HepG2 (cell line): ENCODE results near the gene MIA2. TPM values are rescaled to one million over a fixed set of nuclear protein-coding genes. Genes with fewer than 3 reads are reported as not detected.

Source experiments
- ATAC-seq: fragments of 200-7000 bp; cut with Tn5 transposase; 3 replicates; pipeline ENCODE4 v1.9.1; 2020; ENCODE audit warnings: mild to moderate bottlenecking, moderate library complexity
- BruUV-seq: library from RNA; stranded (reverse); fragments of 400-500 nt; replicated peaks from 2 replicates; lab custom pipeline; 2021; lab: Mats Ljungman, UMichigan
- CTCF ChIA-PET: fragments of 300-600 bp; formaldehyde crosslinking; extraction: SDS; loops from one replicate; lab custom pipeline; 2021; ENCODE audit warnings: low total read pairs, inconsistent platforms, low intra/inter-chr PET ratio; lab: Yijun Ruan, JAX
- POLR2A ChIA-PET: fragments of 350-600 bp; sonication (Branson Sonifier 250); formaldehyde crosslinking; loops from one replicate; lab custom pipeline; 2020; ENCODE audit warnings: antibody characterized with exemption, inconsistent platforms; lab: Yijun Ruan, JAX
- DNase-seq: peaks from one replicate; pipeline ENCODE4 v3.0.0-alpha.2; 2015; ENCODE audit warnings: low spot score
- FAIRE-seq: peaks from 3 replicates; lab custom pipeline; 2011; peaks lifted over from hg19 to GRCh38; lab: Jason Lieb, UNC
- H2AFZ ChIP-seq: one replicate; pipeline ENCODE4 v1.6.1; 2011; ENCODE audit warnings: low read length, inconsistent platforms
- H3K27ac ChIP-seq: fragments of 300-600 bp; 3 replicates; pipeline ENCODE4 v1.8.0; 2011; ENCODE audit warnings: mixed run types, mild to moderate bottlenecking, mixed read lengths, low read length, inconsistent platforms; ENCODE audit not compliant: insufficient read depth; ENCODE audit errors: extremely low read length
- H3K27me3 ChIP-seq, 2 experiments: fragments of 200-600 bp in 1 of 2; 2 replicates in 1 of 2; 3 replicates in 1 of 2; pipeline versions ENCODE4 v1.6.0 to v1.8.0; 2011; ENCODE audit warnings: low read length in 2 of 2, mild to moderate bottlenecking in 2 of 2, moderate library complexity in 2 of 2, inconsistent platforms in 1 of 2; ENCODE audit not compliant: insufficient read depth in 2 of 2, control insufficient read depth in 1 of 2
- H3K36me3 ChIP-seq, 2 experiments: fragments of 200-600 bp in 1 of 2; replicated peaks in 1 of 2; 2 replicates in 1 of 2; 3 replicates in 1 of 2; pipeline versions ENCODE4 v1.5.1 to v1.8.0; 2011; ENCODE audit warnings: low read length in 2 of 2, inconsistent platforms in 1 of 2; ENCODE audit not compliant: insufficient read depth in 2 of 2, control insufficient read depth in 1 of 2
- H3K4me1 ChIP-seq: 2 replicates; pipeline ENCODE4 v1.5.1; 2012; ENCODE audit warnings: low read length, inconsistent platforms; ENCODE audit not compliant: insufficient read depth
- H3K4me2 ChIP-seq: 2 replicates; pipeline ENCODE4 v1.6.0; 2011; ENCODE audit warnings: low read depth, low read length, inconsistent platforms
- H3K4me3 ChIP-seq, 3 experiments: fragments of 200-600 bp in 1 of 3; sonication (generic), shearing (Covaris generic) in 1 of 3; replicated peaks in 1 of 3; 2 replicates each; pipeline ENCODE4 v1.5.1; 2011 to 2016; ENCODE audit warnings: low read length in 3 of 3, inconsistent platforms in 2 of 3, low read depth in 2 of 3, mild to moderate bottlenecking in 2 of 3, control low read depth in 1 of 3, mixed read lengths in 1 of 3; ENCODE audit not compliant: insufficient read depth in 1 of 3
- H3K79me2 ChIP-seq: one replicate; pipeline ENCODE4 v1.6.1; 2011; ENCODE audit warnings: low read length, inconsistent platforms; ENCODE audit not compliant: insufficient read depth
- H3K9ac ChIP-seq: 2 replicates; pipeline ENCODE4 v1.6.0; 2011; ENCODE audit warnings: mild to moderate bottlenecking, low read depth, low read length, inconsistent platforms; ENCODE audit not compliant: insufficient read depth
- H3K9me3 ChIP-seq: 2 replicates; pipeline ENCODE4 v1.5.1; 2012; ENCODE audit warnings: mild to moderate bottlenecking, low read length
- H4K20me1 ChIP-seq: 2 replicates; pipeline ENCODE4 v1.6.0; 2011; ENCODE audit warnings: inconsistent platforms, mild to moderate bottlenecking, low read length, moderate library complexity; ENCODE audit not compliant: insufficient read depth
- AKNA ChIP-seq: sonication (generic); formaldehyde crosslinking; IDR thresholded peaks from 2 replicates; pipeline ENCODE4 v1.4.0; 2020; ENCODE audit warnings: missing genetic modification reagents, borderline replicate concordance
- CEBPG ChIP-seq: IDR thresholded peaks from 2 replicates; pipeline ENCODE4 v1.6.1; 2016
- GTF2F1 ChIP-seq: fragments of 150-350 bp; IDR thresholded peaks from 2 replicates; pipeline ENCODE4 v1.6.1; 2014; ENCODE audit warnings: low read length
- HCFC1 ChIP-seq: fragments of 150-350 bp; IDR thresholded peaks from 2 replicates; pipeline ENCODE4 v1.6.1; 2014; ENCODE audit warnings: low read depth, low read length
- HNRNPLL ChIP-seq: fragments of 200-400 bp; formaldehyde crosslinking; IDR thresholded peaks from 2 replicates; pipeline ENCODE4 v1.6.1; 2017; ENCODE audit warnings: mild to moderate bottlenecking, low read depth, low read length; ENCODE audit not compliant: poor library complexity, severe bottlenecking
- ISL2 ChIP-seq: sonication (generic); formaldehyde crosslinking; IDR thresholded peaks from 2 replicates; pipeline ENCODE4 v1.5.0; 2020; ENCODE audit warnings: missing genetic modification reagents
- PLRG1 ChIP-seq: fragments of 450-650 bp; conservative IDR thresholded peaks from 2 replicates; pipeline ENCODE4 v1.6.1; 2016
- TERF1 ChIP-seq: sonication (generic); formaldehyde crosslinking; IDR thresholded peaks from 2 replicates; pipeline ENCODE4 v1.8.0; 2022; ENCODE audit warnings: mild to moderate bottlenecking, missing genetic modification reagents, moderate library complexity
- UBTF ChIP-seq: sonication (generic); formaldehyde crosslinking; IDR thresholded peaks from 2 replicates; pipeline ENCODE4 v1.4.0; 2020; ENCODE audit warnings: mild to moderate bottlenecking, missing genetic modification reagents
- ZBED4 ChIP-seq: sonication (generic); formaldehyde crosslinking; IDR thresholded peaks from 2 replicates; pipeline ENCODE4 v1.4.0; 2020; ENCODE audit warnings: missing genetic modification reagents, borderline replicate concordance
- ZNF3 ChIP-seq: IDR thresholded peaks from 2 replicates; pipeline ENCODE4 v1.7.0; 2017; ENCODE audit warnings: inconsistent platforms
- ZNF678 ChIP-seq: sonication (generic); formaldehyde crosslinking; IDR thresholded peaks from 2 replicates; pipeline ENCODE4 v1.4.0; 2020; ENCODE audit warnings: mild to moderate bottlenecking, missing genetic modification reagents
- whole genome bisulfite sequencing: methylation state at CpG from one replicate; pipeline ENCODE4 v1.1.6; 2017; ENCODE audit warnings: low lambda C conversion rate; 5-methylcytosine and 5-hydroxymethylcytosine counted together
- in situ Hi-C: cut with HindIII; loops from 2 replicates; pipeline ENCODE4 v1.10.0; 2017; ENCODE audit warnings: low pct_unique_long_range_greater_than_20kb; ENCODE audit not compliant: extremely low pct_ligation_motif_present
- intact Hi-C: fragments of 100-400 bp; cut with micrococcal nuclease; formaldehyde crosslinking; loops from one replicate; pipeline ENCODE4 v1.10.0; 2022; ENCODE audit not compliant: unreplicated experiment
- polyA plus RNA-seq, 8 experiments: library from polyadenylated mRNA; depleted of rRNA in 3 of 8; stranded (reverse) in 7 of 8; unstranded in 1 of 8; fragments of >200 nt; fragmentation: Illumina TruSeq in 4 of 8; extraction: Trizol in 4 of 8; gene quantifications; 2 replicates each; pipeline versions ENCODE4 v1.2.1 to v1.2.3, GENCODE V29; 2011 to 2016; ENCODE audit warnings: low read depth in 4 of 8, missing spikeins in 1 of 8, mixed read lengths in 1 of 8; ENCODE audit not compliant: insufficient read depth in 1 of 8
- total RNA-seq, 5 experiments: library from RNA; depleted of rRNA; stranded (reverse); fragments of >200 nt; fragmentation: Illumina TruSeq; extraction: Trizol; gene quantifications; 2 replicates each; pipeline ENCODE4 v1.2.3, GENCODE V29; 2016; ENCODE audit warnings: low read depth in 1 of 5

MIA2 gene
- total and polyA plus RNA-seq, 2 of the 13 experiments (the other 11 are each of a cell fraction or from before 2014, with no cell fraction given), result 134 to 158 TPM

- ChIA-PET CTCF (no interaction called here), POLR2A (interaction anchor here (0.6 to 4.0 kb wide), 4 partner anchors 15 to 77 kb away, joined by 3 to 25 read pairs (median 4); partner anchors contain the start of gene TRAPPC6B)
- WGBS, result 94% methylated on average over 1 of the region's 1 CpG
- Histone ChIP-seq H4K20me1 (no peaks in the 10 kb centered on the region), H3K4me1 (peaks cover 5% of the 10 kb centered on the region; the same call in 1 of the 2 replicates), H3K27me3 (no peaks in the 10 kb centered on the region; a peak in 1 of 5 replicates), H3K9me3 (peaks cover 3% of the 10 kb centered on the region; the same call in 1 of the 2 replicates), H2AFZ (no peak overlapping the region), H3K4me2 (no peak overlapping the region), H3K36me3 (peaks cover 18 to 20% of the 10 kb centered on the region in 2 experiments; a peak in 4 of 5 replicates), H3K9ac (no peak overlapping the region), H3K27ac (no peak overlapping the region), H3K4me3 (no peak overlapping the region), H3K79me2 (no peaks in the 10 kb centered on the region)
- FAIRE-seq, result no peak
- no peak for DNase-seq
- no peak for ATAC-seq
- intact Hi-C loops, result no loop called here
- in situ Hi-C loops, result no loop called here
- BruUV-seq, result TSS peak; percentile 55
- TF ChIP-seq HCFC1 (no peak), ZNF678 (CRISPR knock-in tag) (no peak), ZNF3 (CRISPR knock-in tag) (no peak), TERF1 (CRISPR knock-in tag) (no peak), HNRNPLL (no peak), AKNA (CRISPR knock-in tag) (no peak), UBTF (CRISPR knock-in tag) (no peak), PLRG1 (no peak), ZBED4 (CRISPR knock-in tag) (no peak), CEBPG (CRISPR knock-in tag) (no peak), ISL2 (no peak), GTF2F1 (no peak)
Measured at GRCh38 chr14:39247256-39247655, 13.5 kb downstream of the MIA2 start.
